Activated CD4-positive, alpha-beta T cell treated with anti-CD3 and anti-CD28 coated beads, Interleukin-2, amount 10 ng/mL, durations not matched to agents 7 days and 5 days (primary cell): Measurements from ENCODE around the gene RHBDF2. TPM values are rescaled to one million over a fixed set of nuclear protein-coding genes. Genes with fewer than 3 reads are reported as not detected.

ENCODE experiments used
- CTCF ChIA-PET: fragments of 350-600 bp; sonication (Branson Sonifier 250); formaldehyde crosslinking; loops from one replicate; lab custom pipeline; 2021; ENCODE audit warnings: antibody characterized with exemption; lab: Charles Lee
- POLR2A ChIA-PET: fragments of 350-600 bp; sonication (Branson Sonifier 250); formaldehyde crosslinking; loops from one replicate; lab custom pipeline; 2021; ENCODE audit warnings: antibody characterized with exemption; lab: Charles Lee
- DNase-seq: peaks from one replicate; pipeline ENCODE4 v3.0.0-alpha.2; 2020
- H3K27ac Mint-ChIP-seq: one replicate; pipeline ENCODE4 v1.8.0; 2021; ENCODE audit warnings: mild to moderate bottlenecking, moderate library complexity, mixed read lengths
- H3K27me3 Mint-ChIP-seq: one replicate; pipeline ENCODE4 v1.8.0; 2021; ENCODE audit warnings: mixed read lengths
- H3K36me3 Mint-ChIP-seq: one replicate; pipeline ENCODE4 v1.8.0; 2021; ENCODE audit warnings: low read depth, mixed read lengths
- H3K4me1 Mint-ChIP-seq: one replicate; pipeline ENCODE4 v1.8.0; 2021; ENCODE audit warnings: mixed read lengths
- H3K4me3 Mint-ChIP-seq: one replicate; pipeline ENCODE4 v1.8.0; 2021; ENCODE audit warnings: mild to moderate bottlenecking, moderate library complexity, mixed read lengths
- H3K9me3 Mint-ChIP-seq: one replicate; pipeline ENCODE4 v1.8.0; 2021; ENCODE audit warnings: mixed read lengths
- total RNA-seq, 2 experiments: library from RNA; stranded (reverse); gene quantifications; one replicate each; pipeline ENCODE4 v1.2.3, GENCODE V29; 2021

Gene RHBDF2
- total RNA-seq, 2 experiments from 2014 or later = 37.1 to 41.6 TPM

- H3K27ac Mint-ChIP-seq = peak overlapping the region; percentile 76
- H3K36me3 Mint-ChIP-seq = peaks cover 5% of the 10 kb centered on the region
- H3K9me3 Mint-ChIP-seq = no peaks in the 10 kb centered on the region
- ChIA-PET CTCF (interaction anchor here (1.3 kb wide), 1 partner anchor 10 kb away, joined by 4 read pairs; no protein-coding TSS in a partner anchor), POLR2A (interaction anchor here (0.5 kb wide), 1 partner anchor 82 kb away, joined by 3 read pairs; no protein-coding TSS in a partner anchor)
- H3K27me3 Mint-ChIP-seq = no peaks in the 10 kb centered on the region
- peaks cover 54% of the 10 kb centered on the region for H3K4me1 Mint-ChIP-seq
- no peak for DNase-seq
- peak overlapping the region; percentile 85 for H3K4me3 Mint-ChIP-seq
These were observed 541 bp downstream of the RHBDF2 start for GRCh38 chr17:76500747-76501017.

- ChIA-PET CTCF (interaction anchor here (0.6 to 1.7 kb wide), 4 partner anchors 10 to 47 kb away, joined by 3 to 6 read pairs (median 4); partner anchors contain the start of gene UBE2O), POLR2A (interaction anchor here (0.5 kb wide), 1 partner anchor 82 kb away, joined by 3 read pairs; no protein-coding TSS in a partner anchor)
- H3K4me3 Mint-ChIP-seq = peak overlapping the region; percentile 85
- H3K27me3 Mint-ChIP-seq = no peaks in the 10 kb centered on the region
- H3K4me1 Mint-ChIP-seq = peaks cover 56% of the 10 kb centered on the region
- H3K9me3 Mint-ChIP-seq = no peaks in the 10 kb centered on the region
- DNase-seq = no peak
- peak overlapping the region; percentile 76 for H3K27ac Mint-ChIP-seq
- H3K36me3 Mint-ChIP-seq = peaks cover 5% of the 10 kb centered on the region
These were observed 1.0 kb downstream of the RHBDF2 start for GRCh38 chr17:76500074-76500746.

- ChIA-PET POLR2A (interaction anchor here (0.6 kb wide), 1 partner anchor 219 kb away, joined by 4 read pairs; no protein-coding TSS in a partner anchor), CTCF (interaction anchor here (1.4 to 3.1 kb wide), 4 partner anchors 8 to 46 kb away, joined by 4 to 10 read pairs (median 6); partner anchors contain the start of gene UBE2O)
- Mint-ChIP-seq H3K36me3 (peaks cover 5% of the 10 kb centered on the region), H3K4me3 (peak overlapping the region; percentile 85), H3K4me1 (peaks cover 62% of the 10 kb centered on the region), H3K27me3 (no peaks in the 10 kb centered on the region), H3K27ac (peak overlapping the region; percentile 81), H3K9me3 (no peaks in the 10 kb centered on the region)
- DNase-seq = no peak
These were observed 2.0 kb downstream of the RHBDF2 start for GRCh38 chr17:76499267-76499667.

GRCh38 chr17:76498876-76499251, 2.4 kb downstream of the RHBDF2 start:
- Mint-ChIP-seq H3K4me3 (peak overlapping the region; percentile 24), H3K27ac (peak overlapping the region; percentile 81), H3K4me1 (peaks cover 64% of the 10 kb centered on the region), H3K9me3 (no peaks in the 10 kb centered on the region), H3K36me3 (peaks cover 5% of the 10 kb centered on the region), H3K27me3 (no peaks in the 10 kb centered on the region)
- DNase-seq = no peak
- CTCF ChIA-PET = interaction anchor here (1.4 to 3.1 kb wide), 4 partner anchors 9 to 46 kb away, joined by 4 to 10 read pairs (median 6); partner anchors contain the start of gene UBE2O
- POLR2A ChIA-PET = interaction anchor here (0.6 kb wide), 1 partner anchor 219 kb away, joined by 4 read pairs; no protein-coding TSS in a partner anchor

GRCh38 chr17:76497979-76498875, 3.0 kb downstream of the RHBDF2 start:
- H3K4me3 Mint-ChIP-seq = peak overlapping the region; percentile 10

GRCh38 chr17:76497699-76497978, 3.6 kb downstream of the RHBDF2 start:
- Mint-ChIP-seq H3K4me1 (peaks cover 71% of the 10 kb centered on the region), H3K27me3 (no peaks in the 10 kb centered on the region), H3K36me3 (peaks cover 7% of the 10 kb centered on the region), H3K27ac (no peak overlapping the region), H3K4me3 (no peak overlapping the region), H3K9me3 (no peaks in the 10 kb centered on the region)
- ChIA-PET CTCF (interaction anchor here (2.0 to 3.1 kb wide), 2 partner anchors 10 to 11 kb away, joined by 7 to 10 read pairs; no protein-coding TSS in a partner anchor), POLR2A (no interaction called here)
- no peak for DNase-seq

More at GRCh38 chr17:76497979-76498875, 3.0 kb downstream of the RHBDF2 start:
- Mint-ChIP-seq H3K4me1 (peaks cover 70% of the 10 kb centered on the region), H3K9me3 (no peaks in the 10 kb centered on the region), H3K36me3 (peaks cover 6% of the 10 kb centered on the region), H3K27me3 (no peaks in the 10 kb centered on the region), H3K27ac (peak overlapping the region; percentile 81)
- POLR2A ChIA-PET = no interaction called here
- CTCF ChIA-PET = interaction anchor here (0.7 to 3.1 kb wide), 3 partner anchors 9 to 87 kb away, joined by 3 to 10 read pairs (median 7); no protein-coding TSS in a partner anchor
- no peak for DNase-seq

GRCh38 chr17:76496464-76496863, 4.8 kb downstream of the RHBDF2 start:
- Mint-ChIP-seq H3K4me1 (peaks cover 71% of the 10 kb centered on the region), H3K4me3 (no peak overlapping the region), H3K36me3 (peaks cover 7% of the 10 kb centered on the region), H3K27me3 (no peaks in the 10 kb centered on the region), H3K27ac (peak overlapping the region; percentile 31), H3K9me3 (no peaks in the 10 kb centered on the region)
- DNase-seq = no peak
- POLR2A ChIA-PET = no interaction called here
- CTCF ChIA-PET = interaction anchor here (1.0 to 3.1 kb wide), 2 partner anchors 11 to 375 kb away, joined by 3 to 10 read pairs; no protein-coding TSS in a partner anchor

- POLR2A ChIA-PET = interaction anchor here (0.7 kb wide), 1 partner anchor 227 kb away, joined by 3 read pairs; no protein-coding TSS in a partner anchor
- Mint-ChIP-seq H3K4me3 (no peak overlapping the region), H3K36me3 (peaks cover 7% of the 10 kb centered on the region), H3K27ac (peak overlapping the region; percentile 68), H3K27me3 (no peaks in the 10 kb centered on the region), H3K4me1 (peaks cover 73% of the 10 kb centered on the region), H3K9me3 (no peaks in the 10 kb centered on the region)
- no peak for DNase-seq
- CTCF ChIA-PET = interaction anchor here (1.0 to 1.3 kb wide), 2 partner anchors 16 to 375 kb away, joined by 3 read pairs; no protein-coding TSS in a partner anchor
These were observed 5.4 kb downstream of the RHBDF2 start for GRCh38 chr17:76495663-76496400.

- Mint-ChIP-seq H3K36me3 (peaks cover 5% of the 10 kb centered on the region), H3K27ac (peak overlapping the region; percentile 97), H3K4me1 (peaks cover 67% of the 10 kb centered on the region), H3K27me3 (no peaks in the 10 kb centered on the region), H3K4me3 (peak overlapping the region; percentile 80), H3K9me3 (no peaks in the 10 kb centered on the region)
- peak; percentile 30 for DNase-seq
- ChIA-PET POLR2A (no interaction called here), CTCF (interaction anchor here (0.9 to 2.0 kb wide), 6 partner anchors 9 to 77 kb away, joined by 3 to 8 read pairs (median 4); no protein-coding TSS in a partner anchor)
These were observed 7.6 kb downstream of the RHBDF2 start for GRCh38 chr17:76493505-76494167.

- Mint-ChIP-seq H3K36me3 (peaks cover 5% of the 10 kb centered on the region), H3K27ac (peak overlapping the region; percentile 97), H3K27me3 (no peaks in the 10 kb centered on the region), H3K9me3 (no peaks in the 10 kb centered on the region), H3K4me3 (peak overlapping the region; percentile 80), H3K4me1 (peaks cover 61% of the 10 kb centered on the region)
- ChIA-PET POLR2A (interaction anchor here (0.7 kb wide), 1 partner anchor 14 kb away, joined by 3 read pairs; no protein-coding TSS in a partner anchor), CTCF (interaction anchor here (0.9 to 2.0 kb wide), 6 partner anchors 10 to 34 kb away, joined by 3 to 8 read pairs (median 4); no protein-coding TSS in a partner anchor)
- peak; percentile 63 for DNase-seq
These were observed 8.2 kb downstream of the RHBDF2 start for GRCh38 chr17:76492989-76493501.
